NCI-H69 (cell line): ENCODE measurements around the gene FOXL3.
"Not testable (repeated sequence)": the region's sequence is repeated elsewhere in the genome, so short reads cannot be mapped to it uniquely, and the experiment has no call there.

Source experiments
- DNase-seq: peaks from one replicate; lab custom pipeline; 2025; lab: John Stamatoyannopoulos, UW

Gene FOXL3

DNA sequence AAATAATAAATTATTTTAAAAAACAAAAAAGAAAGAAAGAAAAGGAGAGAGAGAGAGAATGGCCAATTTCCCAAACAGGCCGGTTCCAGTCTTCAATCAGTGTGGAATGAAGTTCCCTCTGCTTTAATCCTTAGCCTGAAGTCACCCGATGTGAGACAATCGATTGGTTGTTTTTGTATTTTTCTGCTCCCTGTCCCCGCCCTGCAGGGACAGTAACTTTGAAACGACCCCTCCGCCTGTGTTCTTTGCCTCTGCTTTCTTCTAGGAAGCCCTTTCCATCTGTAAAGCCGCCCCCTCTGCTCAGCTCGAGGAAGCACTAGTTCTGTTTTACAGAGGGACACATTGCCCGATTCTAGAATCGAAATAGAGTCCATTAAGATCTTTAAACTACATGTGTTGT lies 33.4 kb downstream of the FOXL3 start:
- no peak for DNase-seq

DNA sequence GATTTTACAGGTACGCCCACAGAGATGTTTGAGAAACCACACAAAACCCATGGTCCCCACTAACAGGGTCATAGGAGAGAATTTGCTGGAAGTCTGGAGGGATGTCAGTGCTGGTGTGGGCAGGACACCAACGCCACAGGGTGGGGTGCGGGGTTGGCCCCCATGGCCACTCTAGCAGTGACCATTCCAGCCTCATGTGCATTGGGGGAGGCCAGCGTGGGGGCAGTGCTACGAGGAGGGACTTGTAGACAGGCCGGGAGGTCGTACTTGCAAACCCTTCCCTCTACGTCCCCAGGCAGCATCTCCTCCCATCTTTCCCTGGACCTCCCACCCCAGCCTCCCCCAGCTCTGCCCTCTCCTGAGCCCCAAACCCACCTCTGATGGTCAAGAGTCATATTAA lies 34.0 kb downstream of the FOXL3 start:
- no peak for DNase-seq

DNA sequence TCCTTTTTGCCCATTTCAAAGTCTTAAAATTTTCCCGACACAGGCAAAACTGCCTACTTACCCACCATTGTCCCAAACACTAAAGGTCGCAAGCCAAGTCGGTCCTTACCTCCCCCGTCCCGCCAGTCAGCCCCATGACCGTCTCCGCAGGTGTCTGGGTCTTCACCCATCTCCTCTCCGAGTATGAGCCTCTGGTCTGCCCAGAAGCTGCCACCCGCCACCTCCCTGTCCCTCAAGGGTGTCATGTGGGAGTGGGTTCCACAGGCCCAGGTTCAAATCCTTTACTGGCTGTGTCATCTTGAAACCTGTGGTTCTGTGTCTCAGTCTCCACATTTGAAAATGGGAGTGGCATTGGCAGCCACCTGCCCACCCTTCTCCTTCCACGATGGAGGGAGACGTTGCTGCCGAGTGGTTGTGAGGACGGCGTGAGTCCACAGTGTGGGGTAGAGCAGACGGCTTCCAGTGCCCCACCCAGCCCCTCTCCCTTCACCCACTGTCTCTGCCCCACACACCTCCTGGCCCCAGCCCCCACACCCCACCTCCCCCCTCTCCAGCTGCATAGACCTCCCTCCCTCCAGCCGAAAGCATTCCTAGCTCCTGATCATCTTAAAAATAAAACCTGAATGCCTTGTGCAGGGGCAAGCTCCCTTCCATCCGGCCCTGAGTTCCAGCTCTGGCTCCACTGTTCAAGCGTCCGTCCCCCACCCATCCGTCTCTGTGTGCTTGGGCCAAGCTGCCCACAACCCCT lies 35.3 kb downstream of the FOXL3 start:
- DNase-seq = no peak

DNA sequence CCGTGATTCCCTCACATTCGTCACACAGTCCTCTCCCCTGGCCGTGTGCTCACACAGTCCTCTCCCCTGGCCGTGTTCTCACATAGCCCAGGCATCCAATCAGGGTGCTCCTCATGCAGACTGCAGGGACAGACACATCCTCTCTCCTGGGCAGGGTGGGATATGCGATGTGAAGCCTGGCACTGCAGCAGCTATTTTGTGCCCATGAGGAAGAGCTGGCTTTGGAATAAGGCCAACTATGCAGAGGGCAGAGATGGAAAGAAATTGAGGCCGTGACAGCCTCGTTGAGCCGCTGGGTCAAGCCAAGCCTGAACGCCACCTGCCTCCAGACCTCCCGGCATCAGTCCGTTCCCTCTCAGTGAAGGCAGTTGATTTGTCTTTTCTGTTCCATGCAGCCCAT lies 35.8 kb downstream of the FOXL3 start:
- no peak for DNase-seq

DNA sequence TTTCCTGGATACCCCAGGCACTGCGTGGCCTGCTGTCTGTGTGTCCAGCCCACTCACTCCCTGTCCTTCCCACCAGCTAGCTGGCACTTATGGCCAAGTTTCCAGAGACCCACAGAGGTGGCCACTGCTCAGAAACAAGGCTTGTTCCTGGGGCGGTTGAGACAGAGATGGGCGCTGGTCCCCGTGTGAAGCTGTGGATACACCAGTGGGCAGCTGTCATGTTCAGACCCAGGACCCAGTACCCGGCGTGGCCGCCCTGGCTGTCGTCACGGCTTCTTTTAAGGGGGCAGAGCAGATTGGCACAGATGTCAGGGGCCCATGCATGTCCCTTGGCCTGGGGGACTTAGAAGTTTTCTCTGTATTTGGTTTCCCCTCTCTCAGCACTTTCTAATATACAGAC lies 36.3 kb downstream of the FOXL3 start:
- no peak for DNase-seq

DNA sequence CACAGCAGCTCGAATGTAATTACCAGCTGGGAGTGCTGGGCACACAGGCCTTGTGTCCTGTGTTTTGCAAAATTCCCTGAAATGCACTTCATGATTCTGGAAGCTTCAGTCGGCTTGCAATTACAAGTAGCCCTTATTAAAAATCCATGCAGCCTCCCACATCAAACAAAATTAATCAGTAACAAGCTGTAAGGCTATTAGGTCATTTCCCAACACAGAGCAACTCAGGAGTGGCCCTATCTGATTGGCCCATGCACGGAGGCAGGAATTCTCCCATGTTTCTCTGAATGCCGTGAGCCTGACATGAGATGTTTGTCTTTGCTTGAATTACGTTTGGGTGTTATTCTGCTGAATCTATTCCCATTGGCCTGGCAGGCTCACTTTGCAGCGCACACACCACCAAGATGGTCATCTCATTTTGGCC lies 36.9 kb downstream of the FOXL3 start:
- no peak for DNase-seq

DNA sequence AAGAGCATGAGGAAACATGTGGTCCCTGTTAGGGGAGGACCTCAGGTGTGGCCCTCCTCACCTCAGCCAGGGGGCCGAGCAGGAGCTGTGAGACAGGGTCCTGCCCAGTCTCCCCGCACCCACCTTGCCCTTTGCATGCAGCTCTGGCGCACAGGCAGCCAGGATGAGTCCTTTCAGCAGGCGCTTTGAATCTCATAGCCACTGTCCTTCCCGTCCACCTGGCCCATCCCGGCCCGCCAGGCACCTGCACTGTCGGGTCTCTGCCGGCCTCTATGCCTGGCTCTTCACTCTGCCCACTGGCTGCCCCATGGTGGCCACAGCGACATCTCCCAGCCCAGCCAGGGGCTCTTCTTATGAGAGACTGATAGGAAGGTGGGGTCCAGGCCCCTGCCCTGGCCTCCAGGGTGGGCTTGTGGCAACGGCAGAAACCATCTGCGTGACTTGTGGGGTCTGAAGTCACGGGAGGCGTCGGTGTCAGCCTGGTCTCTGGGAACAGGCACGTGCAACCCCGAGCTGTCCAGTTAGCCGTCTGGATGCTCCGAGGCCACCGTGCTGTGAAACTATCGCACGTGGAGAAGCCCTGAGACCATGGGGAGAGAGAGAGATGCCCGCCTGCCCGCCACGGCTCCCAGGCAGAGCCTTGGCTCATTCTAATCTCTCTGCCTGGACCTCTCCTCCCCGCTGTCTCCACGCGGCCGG lies 37.4 kb downstream of the FOXL3 start:
- no peak for DNase-seq

DNA sequence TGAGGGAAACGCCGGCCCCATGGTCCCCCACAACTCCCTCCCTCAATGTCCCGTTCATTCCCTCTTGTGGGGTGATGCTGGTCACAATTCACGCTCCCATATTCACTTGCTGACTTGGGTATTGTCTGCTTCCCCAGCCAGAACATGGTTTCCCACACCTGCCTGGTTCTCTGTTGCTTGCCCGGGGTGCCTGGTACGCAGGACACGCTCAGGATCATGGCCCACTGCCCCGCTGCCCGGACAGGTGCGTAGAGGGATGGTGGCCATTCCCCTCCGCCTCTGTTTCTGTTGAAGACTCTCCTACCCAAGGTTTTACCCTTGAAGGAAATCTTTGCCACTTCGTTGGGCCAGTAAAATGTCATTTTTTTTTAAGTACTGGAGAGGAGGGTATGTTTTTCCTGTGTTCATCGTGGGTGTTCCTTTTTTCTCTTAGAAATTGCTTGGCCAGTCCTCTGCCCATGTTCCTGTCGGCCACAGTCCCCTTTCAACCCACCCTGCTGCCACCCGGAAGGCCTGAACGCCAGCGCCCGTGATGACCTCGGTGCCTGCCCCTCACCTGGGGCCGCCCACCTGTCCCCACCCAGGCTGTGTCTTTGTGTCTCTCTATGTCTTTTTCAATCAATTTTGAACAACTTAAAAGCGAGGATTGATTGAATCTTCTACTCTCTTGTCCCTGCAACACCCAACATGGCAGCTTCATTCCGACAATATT lies 38.2 kb downstream of the FOXL3 start:
- no peak for DNase-seq

DNA sequence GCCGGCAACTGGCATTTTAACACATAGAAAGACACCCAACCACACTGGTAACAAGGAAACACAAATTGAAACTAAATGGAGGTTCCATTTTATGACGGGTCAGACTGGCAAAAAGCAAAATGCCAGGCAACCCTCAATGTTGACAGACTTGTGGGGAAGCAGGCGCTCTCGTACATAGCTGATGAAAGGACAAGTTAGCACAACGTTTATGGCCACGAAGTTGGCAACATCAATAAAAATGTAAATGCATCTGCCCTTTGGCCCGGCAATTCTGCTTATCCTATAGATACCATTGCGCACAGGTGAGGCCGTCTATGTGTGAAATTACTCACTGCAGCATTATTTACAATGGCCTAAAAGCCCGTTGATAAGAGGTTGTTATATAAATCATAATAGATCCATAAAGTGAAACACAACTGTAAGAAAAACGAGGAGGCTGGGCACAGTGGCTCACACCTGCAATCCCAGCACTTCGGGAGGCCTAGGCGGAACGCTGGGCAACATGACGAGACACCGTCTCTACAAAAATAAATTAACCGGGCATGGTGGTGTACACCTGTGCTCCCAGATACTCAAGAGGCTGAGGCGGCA lies 39.8 kb downstream of the FOXL3 start:
- no peak for DNase-seq

DNA sequence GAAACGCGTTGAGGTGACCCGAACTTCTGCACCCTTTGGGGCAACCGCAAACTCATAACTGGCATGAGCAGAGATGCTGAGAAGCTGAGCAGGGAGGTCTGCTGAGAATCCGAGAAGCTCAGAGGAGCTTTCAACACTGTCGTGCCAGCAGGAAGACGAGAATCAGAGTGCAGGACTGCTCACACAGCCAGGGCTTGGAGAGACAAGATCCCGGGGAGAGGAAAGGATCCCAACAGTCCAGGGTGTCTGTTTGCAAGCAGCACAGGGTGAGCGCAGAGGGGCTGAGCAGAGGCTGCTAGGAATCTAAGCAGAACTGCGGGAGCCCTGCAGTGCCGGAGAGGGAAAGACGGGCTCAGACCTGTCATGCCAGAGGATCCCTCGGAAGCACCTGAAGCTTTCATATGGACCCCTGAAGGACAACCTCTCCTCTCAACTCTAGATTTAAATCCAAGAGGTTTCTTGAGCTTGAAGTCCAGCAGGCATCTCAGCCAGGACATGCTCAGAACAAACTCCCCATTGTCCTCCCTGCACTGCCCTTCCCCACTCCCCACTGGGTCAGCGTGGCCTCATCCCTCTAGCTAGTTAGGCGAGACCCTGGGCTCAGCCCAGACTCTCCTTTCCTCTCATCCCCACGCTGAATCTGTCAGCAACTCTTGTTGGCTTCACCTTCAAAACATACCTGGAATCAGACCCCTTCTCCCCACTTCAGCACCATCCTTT lies 40.7 kb downstream of the FOXL3 start:
- no peak for DNase-seq

DNA sequence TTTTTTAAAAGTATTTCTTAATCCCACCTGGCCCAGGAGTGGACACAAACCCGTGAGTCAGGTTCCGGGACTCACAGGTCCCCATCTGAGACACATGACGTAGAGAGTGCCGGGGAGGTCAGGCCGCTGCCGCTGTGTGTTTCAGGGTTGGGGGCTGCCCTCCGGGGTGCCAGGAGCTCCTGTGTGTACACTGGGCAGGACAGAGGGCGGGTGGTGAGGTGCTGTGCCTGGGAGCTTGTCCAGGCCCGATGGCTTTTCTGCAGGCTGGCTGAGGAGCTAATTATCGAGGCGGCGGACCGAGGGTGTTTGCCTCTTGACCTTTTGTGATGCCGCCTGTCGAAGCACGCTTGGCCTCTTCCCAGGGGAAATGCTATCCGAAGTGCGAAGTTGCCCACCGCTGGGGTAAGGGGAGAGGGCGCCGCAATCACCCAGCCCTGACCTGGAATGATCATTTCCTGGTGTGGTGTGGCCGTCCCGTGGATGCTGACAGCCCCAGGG lies 42.1 kb downstream of the FOXL3 start:
- no peak for DNase-seq

DNA sequence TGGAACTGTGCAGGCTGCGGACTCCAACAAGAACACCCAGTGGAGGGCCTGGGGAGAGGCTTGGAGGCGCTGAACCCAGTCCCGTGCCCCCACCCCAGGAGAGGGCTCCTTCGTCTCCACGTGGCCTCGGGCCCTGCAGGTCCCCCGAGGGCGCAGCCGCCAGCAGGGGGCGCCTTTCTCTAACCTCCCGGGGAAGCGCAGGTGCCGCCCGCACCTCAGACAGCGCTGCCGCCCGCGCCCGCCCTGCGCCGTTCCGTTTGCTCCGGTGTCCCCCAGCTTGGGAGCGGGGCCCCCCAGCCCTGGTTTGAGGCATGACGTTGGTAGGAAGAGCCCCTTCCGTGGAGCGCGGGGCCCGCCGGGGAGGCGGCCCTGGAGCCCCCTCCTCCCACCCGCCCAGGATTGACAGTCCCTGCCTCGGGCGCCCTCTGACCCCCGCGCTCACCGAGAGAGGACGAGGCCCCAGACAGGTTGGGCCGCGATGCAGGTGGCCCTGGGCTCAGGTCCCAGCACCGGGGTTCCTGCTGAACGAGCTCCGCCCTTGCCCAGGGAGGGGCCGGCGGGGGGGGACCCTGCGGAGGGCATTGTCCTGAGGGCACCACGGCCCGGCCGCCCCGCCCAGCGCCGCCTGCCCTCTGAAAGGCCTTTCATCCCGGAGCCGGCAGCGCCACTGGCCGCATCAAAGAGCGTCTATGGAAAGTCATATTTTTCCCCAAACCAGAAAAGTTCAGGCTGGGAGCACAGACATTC lies 42.8 kb downstream of the FOXL3 start:
- peak; percentile 40 for DNase-seq

DNA sequence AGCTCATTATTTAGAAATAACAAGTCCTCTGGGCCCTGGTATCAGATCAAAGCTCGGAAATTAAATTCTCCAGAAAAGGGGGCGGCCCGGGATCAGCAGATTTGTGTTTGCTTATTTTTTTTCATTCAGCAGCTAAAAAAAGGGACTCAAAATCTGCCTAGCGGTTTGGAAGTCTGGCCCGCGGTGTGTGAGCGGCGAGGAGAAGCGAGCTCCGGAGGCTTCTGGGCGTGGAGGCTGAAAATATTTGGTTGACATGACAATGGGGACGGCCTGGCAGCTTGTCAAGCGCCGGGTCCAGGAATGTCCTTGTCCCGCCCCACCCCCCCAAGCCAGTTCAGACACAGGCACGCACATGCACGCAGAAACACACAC lies 43.4 kb downstream of the FOXL3 start:
- no peak for DNase-seq

DNA sequence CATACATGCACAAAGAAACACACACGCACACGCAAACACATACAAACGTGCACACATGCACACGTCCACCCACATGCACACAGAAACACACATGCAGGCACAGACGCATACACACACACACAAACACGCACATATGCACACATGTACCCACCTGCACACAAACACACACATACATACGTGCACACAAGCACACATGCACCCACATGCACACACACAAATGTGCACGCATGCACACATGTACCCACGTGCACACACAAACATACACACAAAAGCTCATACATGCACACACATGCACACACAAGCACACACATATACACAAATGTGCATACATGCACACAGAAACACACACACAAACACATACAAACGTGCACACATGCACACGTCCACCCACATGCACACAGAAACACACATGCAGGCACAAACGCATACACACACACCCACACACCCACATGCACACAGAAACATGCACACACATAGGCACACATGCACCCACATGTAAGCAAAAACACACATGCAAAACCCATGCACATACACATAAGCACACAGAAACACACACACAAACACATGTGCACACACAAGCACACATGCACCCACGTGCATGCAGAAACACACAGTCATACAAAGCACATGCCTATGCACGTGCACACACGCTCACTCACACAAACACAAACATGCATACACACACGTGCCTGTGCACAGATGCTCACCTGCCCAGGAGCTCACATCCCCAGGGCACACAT lies 44.8 kb downstream of the FOXL3 start:
- DNase-seq = no peak

DNA sequence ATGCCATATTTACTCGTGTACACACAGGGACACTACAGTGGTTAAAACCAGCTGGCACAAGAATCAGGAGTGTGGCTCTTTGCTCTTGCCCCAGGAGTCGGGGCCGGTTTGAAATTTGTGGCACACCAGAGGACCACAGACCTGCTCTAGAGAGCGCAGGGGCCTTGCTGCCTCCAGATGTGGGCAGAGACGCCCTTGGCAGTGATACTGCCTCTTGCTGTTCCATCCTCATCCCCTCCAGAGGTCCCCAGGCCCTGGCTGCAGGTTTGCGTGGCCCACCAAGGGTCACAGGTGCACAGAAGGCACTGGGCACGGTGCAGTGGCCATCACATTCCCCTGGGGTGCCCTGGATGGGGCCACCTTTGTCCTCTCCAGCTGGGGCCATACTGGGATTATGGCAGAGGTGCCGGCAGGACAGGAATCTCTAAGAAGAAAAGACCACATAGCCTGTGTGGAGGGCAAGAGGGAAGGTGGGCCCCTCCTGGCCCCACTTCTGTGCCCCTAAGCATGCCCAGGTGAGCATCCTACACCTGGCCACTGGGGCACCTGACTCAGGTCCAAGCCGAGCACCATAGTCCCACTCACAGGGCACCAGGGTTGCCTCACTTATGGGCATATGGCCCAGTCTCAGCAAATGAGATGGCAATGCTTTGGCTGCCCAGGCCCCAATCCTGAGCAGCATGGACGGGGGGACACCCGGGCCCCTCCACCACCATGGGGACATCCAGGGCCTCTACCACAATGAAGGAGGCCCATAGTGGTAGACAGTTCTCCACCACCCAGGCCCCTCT lies 45.6 kb downstream of the FOXL3 start:
- DNase-seq = no peak

DNA sequence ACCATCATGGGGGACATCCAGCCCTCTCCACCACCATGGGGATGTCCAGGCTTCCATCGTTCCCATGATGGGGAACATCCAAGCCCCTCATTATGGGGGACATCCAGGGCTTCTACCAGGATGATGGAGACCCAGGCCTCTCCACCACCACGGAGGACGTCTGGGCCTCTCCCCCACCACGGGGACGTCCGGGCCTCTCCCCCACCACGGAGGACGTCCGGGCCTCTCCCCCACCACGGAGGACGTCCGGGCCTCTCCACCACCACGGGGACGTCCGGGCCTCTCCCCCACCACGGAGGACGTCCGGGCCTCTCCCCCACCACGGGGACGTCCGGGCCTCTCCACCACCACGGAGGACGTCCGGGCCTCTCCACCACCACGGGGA lies 46.2 kb downstream of the FOXL3 start:
- not testable (repeated sequence) for DNase-seq

DNA sequence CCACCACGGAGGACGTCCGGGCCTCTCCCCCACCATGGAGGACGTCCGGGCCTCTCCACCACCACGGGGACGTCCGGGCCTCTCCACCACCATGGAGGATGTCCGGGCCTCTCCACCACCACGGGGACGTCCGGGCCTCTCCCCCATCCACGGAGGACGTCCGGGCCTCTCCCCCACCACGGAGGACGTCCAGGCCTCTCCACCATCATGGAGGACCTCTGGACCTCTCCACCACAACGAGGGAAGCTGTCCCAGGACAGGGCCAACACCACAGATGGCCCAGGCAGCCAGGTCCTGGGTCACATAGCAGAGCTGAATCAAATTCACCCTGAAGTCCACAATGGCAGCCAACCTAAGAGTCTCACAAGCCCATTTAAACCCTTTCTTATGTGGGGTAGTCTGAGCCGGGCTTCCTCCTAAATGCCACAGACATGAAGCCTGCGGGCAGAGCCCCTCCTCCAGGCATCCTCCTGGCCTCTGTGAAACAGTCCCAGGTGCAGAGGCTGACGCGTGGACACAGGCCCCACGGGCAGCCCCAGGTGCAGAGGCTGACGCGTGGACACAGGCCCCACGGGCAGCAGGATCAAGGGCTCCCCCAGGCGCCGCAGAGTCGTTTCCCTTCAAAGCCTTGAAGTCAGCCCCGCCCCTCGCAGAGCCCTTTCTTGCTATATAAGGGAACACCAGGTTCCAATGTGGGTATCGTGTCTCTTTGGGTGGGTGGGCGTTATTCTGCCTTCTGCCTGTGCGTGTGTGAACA lies 47.0 kb downstream of the FOXL3 start:
- DNase-seq = no peak

DNA sequence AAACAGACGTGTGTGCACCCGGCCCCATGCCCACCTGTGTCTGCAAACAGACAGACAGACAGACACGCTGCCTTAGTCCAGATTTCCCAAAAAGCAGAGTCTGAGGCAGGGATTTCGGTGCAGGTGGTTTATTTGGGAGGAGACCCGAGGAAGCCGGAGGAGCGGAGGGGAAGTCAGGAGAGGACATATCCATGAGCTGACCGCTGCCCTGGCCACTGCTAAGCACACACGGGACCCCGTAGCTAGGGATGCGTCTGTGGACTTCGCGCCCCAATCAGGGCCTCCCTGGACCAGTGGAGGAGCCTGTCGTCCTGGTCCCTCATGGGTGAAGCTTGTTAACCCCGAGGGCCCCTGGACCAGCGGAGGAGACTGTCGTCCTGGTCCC lies 47.6 kb downstream of the FOXL3 start:
- no peak for DNase-seq
